SU-DHL-6 (cell line): Measurements from ENCODE around the gene WNT7A.

Experiments
- CTCF ChIP-seq: fragments of 200-600 bp; sonication (generic); IDR thresholded peaks from one replicate; pipeline ENCODE4 v1.5.1; 2017; ENCODE audit warnings: antibody characterized with exemption, mild to moderate bottlenecking, low read length, moderate library complexity; ENCODE audit not compliant: insufficient read depth, poor library complexity, severe bottlenecking
- EZH2phosphoT487 ChIP-seq: fragments of 200-600 bp; sonication (generic), shearing (Covaris generic); conservative IDR thresholded peaks from 2 replicates; pipeline ENCODE4 v1.6.1; 2018; ENCODE audit warnings: mild to moderate bottlenecking, antibody characterized with exemption, low read length, moderate library complexity, mixed read lengths

DNA sequence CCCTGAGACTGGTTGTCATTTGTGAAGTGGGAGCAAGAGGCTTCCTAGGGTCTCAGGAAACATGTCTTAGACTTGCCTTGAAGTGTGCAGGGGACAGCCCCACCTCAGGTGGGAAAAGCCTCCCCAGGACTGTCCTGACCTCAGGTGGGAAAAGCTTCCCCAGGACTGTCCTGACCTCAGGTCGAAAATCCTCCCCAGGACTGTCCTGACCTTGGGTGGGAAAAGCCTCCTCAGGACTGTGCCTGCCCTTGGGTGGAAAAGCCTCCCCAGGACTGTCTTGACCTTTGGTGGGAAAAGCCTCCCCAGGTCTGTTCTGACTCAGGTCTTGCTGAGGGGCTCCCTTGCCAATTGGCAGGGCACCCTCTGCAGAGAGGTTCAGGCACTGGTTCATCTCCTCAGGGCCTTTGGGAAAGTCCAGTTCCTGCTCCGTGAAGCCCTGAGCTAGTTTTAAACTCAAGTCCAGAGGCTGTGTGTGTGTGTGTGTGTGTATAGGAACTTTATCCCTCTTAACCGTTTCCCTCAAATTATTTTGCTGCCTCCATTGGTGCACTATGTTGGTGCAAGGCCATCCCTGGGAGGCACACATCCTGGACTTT lies 64.7 kb downstream of the WNT7A start:
- no peak for TF ChIP-seq CTCF
- TF ChIP-seq EZH2phosphoT487: no peak
